A549 treated with AZD9567 at 1 μM for 4 hours (cell line): ENCODE results near the gene SPTBN5. TPM values are rescaled to one million over a fixed set of nuclear protein-coding genes. Genes with fewer than 3 reads are reported as not detected.

Source experiments
- total RNA-seq: library from RNA; stranded (reverse); fragments of 200-300 nt; extraction: Qiagen RNA extraction; gene quantifications from 5 replicates; pipeline ENCODE4 v1.2.3, GENCODE V29; 2022; ENCODE audit not compliant: insufficient read depth

Gene SPTBN5
- 0.16 to 0.34 TPM (median 0.26 TPM) in 5 replicates for total RNA-seq

DNA sequence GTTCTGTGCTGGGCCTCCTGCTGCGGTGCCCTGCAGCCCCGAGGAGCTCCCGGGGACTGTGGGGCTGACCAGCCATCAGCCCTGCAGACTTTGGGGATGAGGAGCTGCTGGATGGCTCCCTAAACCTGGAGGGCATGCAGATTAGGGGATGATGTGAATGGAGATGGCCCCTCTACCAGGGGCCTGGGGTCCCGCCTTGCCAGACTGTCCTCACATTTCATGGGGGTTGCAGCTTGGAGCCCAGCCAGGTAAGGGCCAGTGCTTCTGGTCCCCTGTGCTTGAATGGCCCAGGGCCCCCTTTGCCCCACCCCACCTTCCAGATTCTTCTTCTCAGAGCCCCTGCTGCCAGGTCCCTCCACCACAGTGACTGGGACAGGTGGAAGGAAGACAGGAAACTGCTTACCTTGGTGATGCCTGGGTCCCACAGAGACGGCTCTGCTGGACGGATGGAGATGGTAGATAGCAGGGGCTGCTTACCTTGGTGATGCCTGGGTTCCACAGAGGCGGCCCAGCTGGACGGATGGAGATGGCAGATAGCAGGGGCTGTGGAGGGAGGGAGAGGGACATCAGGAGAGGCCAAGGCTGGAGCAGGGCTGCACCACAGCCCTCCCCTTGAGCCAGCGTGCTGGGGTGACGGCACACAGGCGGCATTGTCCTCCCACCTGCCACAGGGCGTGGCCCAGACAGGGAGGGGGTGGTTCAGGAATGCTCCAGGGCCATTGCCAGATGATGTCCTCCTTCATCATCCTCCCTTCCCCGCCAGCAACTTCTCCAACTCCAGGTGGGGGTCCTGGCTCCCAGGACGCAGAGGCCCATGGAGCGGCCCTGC, at the start of gene SPTBN5:
Gene SPTBN5 (minus strand): TSS at position 632 of the 829 bp plus-strand sequence. CDS start 556 bp downstream, at position 76.

DNA sequence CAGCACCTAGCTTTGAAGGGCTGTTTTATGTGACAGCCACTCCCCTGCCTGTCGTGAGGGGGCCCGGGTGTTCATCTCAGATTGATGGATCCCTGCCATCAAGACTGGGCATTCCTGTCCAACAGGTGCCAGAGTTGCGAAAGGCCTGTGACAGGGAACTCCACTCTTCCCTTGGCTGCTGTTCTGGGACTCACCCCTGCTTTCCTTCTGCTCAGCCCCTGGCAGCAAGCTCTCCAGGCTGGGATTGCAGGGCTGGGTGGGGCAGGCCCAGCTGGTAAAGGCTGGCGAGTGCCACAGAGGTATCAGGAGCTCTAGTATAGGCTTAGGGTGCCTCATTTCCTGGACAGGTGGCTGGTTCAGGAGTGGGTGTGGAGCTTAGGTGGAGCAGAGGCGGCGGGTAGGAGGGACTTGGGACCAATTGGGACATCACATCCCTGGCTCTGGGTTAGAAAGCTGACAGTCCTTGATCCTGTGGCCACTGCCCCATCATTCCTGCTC, 55.4 kb downstream of the SPTBN5 start, which contains the start of gene PLA2G4B:
Gene PLA2G4B (plus strand): TSS at position 448 of the 498 bp plus-strand sequence. CDS start 67 bp downstream, outside the sequence.

DNA sequence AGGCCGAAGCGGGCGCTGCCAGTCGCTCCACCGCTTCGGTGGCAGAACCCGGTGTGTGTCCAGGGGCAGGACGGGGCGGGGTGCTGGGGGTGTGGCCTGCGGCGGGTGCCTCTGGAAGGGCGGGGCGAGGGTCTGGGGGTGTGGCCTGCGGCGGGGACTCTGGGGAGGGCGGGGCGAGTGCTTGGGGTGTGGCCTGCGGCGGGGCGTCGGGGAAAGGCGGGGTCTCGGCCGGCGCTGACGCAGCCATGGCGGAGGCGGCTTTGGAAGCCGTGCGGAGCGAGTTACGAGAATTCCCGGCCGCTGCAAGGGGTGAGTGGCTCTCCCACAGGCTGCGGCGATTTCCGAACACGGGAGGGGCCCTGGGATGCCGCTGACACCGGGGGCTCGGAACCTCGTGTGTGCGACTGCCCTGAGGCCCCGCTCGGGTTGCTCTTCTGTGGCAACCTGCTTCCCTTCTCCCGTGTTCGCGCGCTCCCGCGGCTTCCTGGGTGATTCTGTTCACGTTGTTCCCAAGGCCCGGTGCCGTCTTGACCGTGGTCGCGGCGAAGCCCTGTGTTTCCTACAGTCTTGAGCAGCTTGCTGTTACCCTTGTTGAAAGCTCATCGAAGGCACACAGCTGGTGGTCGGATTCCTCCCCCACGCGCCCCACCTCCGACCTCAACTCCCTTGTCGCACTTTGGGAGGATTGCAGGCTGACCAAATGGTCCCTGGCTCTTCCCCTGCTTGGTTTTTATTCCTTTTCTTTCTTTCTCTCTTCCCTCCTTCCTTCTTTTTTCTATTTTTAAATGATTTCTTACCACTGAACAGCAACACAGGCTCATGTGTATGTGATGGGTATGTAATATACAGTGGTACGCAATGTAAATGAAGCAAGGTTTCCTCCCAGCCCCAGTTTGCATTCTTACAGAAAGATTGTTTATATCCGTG, 65.7 kb downstream of the SPTBN5 start, which contains the start of gene JMJD7:
Gene JMJD7 (plus strand): TSS at position 213 of the 927 bp plus-strand sequence. CDS start 33 bp downstream, at position 246.

Other genes with a start within 250 kb of the SPTBN5 start
- gene MGA, start 233.6 kb downstream of the SPTBN5 start, total RNA-seq: 5.2 to 6.9 TPM (median 6.5 TPM) in 5 replicates
- gene MAPKBP1, start 119.6 kb downstream of the SPTBN5 start, total RNA-seq: 4.0 to 5.9 TPM (median 4.9 TPM) in 5 replicates
- 3.0 to 3.9 TPM (median 3.2 TPM) in 4 of 5 replicates, not detected in the other for gene JMJD7, start 66.0 kb downstream of the SPTBN5 start, total RNA-seq
- 1.8 to 4.1 TPM (median 1.9 TPM) in 4 of 5 replicates, not detected in the other for gene PLA2G4B, start 55.2 kb downstream of the SPTBN5 start, total RNA-seq
- 10.7 to 11.9 TPM (median 11.6 TPM) in 5 replicates for gene EHD4, start 78.5 kb upstream of the SPTBN5 start, total RNA-seq
- 0.01 TPM in 1 of 5 replicates, not detected in the others for gene PLA2G4E, start 127.0 kb upstream of the SPTBN5 start, total RNA-seq
- not detected in 5 replicates for gene PLA2G4D, start 200.5 kb upstream of the SPTBN5 start, total RNA-seq